ENCODE results near the gene DENND2C. TPM values are rescaled to one million over a fixed set of nuclear protein-coding genes. Genes with fewer than 3 reads are reported as not detected.

Gene DENND2C
- total RNA-seq, 1 donor from 2014 or later = 4.1 TPM

GRCh38 chr1:114545315-114545714 lies 124.5 kb downstream of the DENND2C start:
- no peak for DNase-seq (ENCODE audit: low spot score)

GRCh38 chr1:114540821-114541220 lies 129.0 kb downstream of the DENND2C start:
- no peak for DNase-seq (ENCODE audit: low spot score)

DNA sequence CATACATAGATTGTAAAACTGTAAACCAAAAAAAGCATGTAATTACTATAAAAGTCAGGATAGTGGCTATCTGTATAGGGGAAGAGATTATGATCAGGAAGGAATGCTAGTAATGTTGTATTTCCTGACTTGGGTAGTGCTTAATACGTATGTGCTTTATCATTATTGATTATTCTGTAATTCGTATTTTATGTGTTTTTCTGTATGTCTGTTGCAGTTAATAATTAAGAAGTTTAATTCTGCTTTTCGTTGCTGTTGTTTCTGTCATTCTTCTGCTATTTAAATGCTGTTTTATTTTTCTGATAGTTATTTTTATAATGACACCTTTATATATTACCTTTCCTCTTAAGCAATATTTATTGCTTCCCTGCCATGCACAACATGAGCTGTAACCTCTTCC lies 129.6 kb downstream of the DENND2C start:
- no peak for DNase-seq (ENCODE audit: low spot score)

DNA sequence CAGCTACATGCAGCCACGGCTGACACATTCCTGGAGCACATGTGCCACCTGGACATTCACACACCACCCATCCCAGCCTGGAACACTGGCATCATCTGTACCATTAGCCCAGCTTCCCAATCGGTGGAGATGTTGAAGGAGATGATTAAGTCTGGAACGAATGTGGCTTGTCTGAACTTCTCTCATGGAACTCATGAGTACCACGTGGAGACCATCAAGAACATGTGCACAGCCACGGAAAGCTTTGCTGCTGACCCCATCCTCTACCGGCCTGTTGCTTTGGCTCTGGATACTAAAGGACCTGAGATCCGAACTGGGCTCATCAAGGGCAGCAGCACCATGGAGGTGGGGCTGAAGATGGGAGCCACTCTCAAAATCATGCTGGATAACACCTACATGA lies 133.8 kb downstream of the DENND2C start:
- DNase-seq (ENCODE audit: low spot score) = no peak

DNA sequence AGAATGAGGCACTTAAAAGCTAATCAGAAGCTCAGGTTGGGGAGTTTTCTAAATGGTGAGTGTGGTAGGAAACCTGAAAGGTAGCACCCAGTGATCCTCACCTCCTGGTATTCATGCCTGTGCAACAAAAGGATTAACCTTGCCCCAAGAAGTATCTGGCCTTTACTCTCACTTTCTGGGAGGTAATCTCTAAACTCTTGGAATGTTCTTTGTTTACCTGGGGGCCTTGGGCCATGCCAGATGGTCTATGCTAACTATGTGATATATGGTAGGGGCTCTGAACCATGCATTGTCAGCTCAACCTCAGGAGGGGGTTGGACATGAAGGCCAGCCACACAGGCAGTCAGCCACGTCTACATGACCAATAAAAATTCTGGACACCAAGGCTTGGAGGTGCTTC lies 134.4 kb downstream of the DENND2C start:
- no peak for DNase-seq (ENCODE audit: low spot score)

Other genes with a start within 250 kb of the DENND2C start
- gene TRIM33, start 158.8 kb downstream of the DENND2C start, total RNA-seq = 36.7 TPM
- 31.8 TPM for gene BCAS2, start 88.4 kb downstream of the DENND2C start, total RNA-seq
- not detected for gene AMPD1, start 25.5 kb upstream of the DENND2C start, total RNA-seq
- 24.7 TPM for gene NRAS, start 46.7 kb upstream of the DENND2C start, total RNA-seq
- 523 TPM for gene CSDE1, start 87.9 kb upstream of the DENND2C start, total RNA-seq
- 36.9 TPM for gene SIKE1, start 110.6 kb upstream of the DENND2C start, total RNA-seq
- not detected for gene SYCP1, start 184.8 kb upstream of the DENND2C start, total RNA-seq